ENCODE data around the gene SPANXN3.
"Not testable (repeated sequence)": the region's sequence is repeated elsewhere in the genome, so short reads cannot be mapped to it uniquely, and the experiment has no call there.

Gene SPANXN3

GRCh38 chrX:143517375-143517774 is at the start of gene SPANXN3:
SPANXN3 (minus strand) TSS chrX:143517475; CDS start chrX:143517391, 84 bp downstream.
- not testable (repeated sequence) for DNase-seq (ENCODE audit: low read depth in 2 of 2)

- no peak for DNase-seq (ENCODE audit: low read depth in 2 of 2)
Measured at GRCh38 chrX:143536176-143536575, 18.9 kb upstream of the SPANXN3 start.

GRCh38 chrX:143502196-143502595 is 15.1 kb downstream of the SPANXN3 start:
- DNase-seq (ENCODE audit: low read depth in 2 of 2): not testable (repeated sequence)

GRCh38 chrX:143500751-143501150 is 16.5 kb downstream of the SPANXN3 start:
- no peak for DNase-seq (ENCODE audit: low read depth in 2 of 2)

DNA sequence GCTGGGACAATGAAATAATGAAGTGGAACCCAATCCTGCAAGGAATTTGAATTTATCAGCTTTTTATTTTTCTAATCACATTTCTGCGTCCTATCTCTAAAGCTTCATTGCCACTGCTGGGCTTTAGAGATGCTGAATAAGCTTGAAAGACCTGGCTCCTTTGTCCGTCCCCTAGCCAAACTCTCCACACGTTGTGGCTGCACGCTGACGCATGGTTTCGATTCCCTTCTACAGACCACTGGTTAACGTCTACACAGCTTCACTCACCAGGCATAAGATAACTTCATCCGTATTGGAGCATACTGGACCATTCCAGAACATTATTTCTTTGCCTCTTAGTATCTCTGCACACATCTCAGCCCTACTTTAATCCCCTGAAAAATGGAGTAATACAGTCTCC is 31.2 kb downstream of the SPANXN3 start:
- no peak for DNase-seq (ENCODE audit: low read depth in 2 of 2)

DNA sequence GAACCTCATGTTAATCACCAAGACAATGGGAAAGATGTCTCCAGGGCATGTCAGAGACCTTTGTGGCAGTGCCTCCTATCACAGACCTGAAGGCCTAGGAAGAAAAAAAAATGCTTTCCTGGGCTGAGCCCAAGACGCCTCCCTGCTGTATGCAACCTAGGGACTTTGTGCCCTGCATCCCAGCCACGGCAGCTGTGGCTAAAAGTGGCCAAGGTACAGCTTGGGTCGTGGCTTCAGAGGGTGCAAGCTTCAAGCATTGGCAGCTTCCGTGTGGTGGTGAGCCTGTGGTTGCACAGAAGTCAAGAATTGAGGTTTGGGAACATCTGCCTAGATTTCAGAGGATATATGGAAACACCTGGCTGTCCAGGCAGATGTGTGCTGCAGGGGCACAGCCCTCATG is 40.5 kb downstream of the SPANXN3 start:
- no peak for DNase-seq (ENCODE audit: low read depth in 2 of 2)

DNA sequence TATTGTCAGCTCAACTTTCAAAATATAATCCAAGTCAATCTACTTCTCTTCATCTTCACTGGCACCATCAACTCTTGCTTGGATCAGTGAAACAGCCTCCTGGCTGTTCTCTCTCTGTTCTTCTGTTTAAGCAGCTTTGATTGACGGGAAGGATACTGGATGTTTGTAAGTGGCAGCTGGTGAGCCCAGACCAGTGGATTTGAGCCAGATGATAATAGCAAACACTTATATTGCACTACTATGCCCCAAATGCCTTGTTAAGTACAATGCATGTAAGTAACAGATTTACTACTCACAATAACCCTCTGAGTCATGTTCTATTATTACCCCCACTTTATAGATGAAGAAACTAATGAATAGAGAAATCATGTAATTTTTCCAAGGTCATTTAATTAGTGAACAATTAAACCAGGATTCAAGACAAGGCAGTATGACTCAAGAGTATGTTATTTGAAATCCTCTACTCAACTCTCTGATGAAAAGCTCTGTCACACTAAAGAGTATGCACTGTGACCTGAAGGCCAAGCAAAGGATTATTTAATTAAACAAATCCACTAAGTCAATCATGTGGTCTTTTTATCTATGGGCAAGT is 44.8 kb downstream of the SPANXN3 start:
- DNase-seq (ENCODE audit: low read depth in 2 of 2): no peak

- DNase-seq (ENCODE audit: low read depth in 2 of 2): no peak
Measured at GRCh38 chrX:143466130-143466529, 51.1 kb downstream of the SPANXN3 start.

DNA sequence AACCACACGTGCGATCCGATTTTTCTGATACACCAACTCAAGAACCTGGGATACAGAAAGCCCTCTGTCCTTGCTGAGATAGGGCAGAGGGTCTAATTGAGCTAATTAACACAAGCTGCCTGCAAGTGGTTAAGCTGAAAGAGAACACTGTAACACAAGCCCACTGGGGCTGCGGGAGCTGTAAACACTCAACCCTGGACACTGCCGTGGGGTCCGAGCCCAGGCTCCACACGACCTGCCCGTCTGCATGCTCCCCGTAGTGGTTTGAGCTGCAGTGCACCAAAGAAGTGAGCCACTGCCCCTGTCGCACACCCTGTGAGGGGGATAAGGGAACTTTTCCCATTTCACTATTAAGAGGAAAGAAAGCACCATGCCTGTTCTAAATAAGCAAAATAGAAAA is 54.6 kb downstream of the SPANXN3 start:
- no peak for DNase-seq (ENCODE audit: low read depth in 2 of 2)

GRCh38 chrX:143461606-143462005 is 55.7 kb downstream of the SPANXN3 start:
- DNase-seq (ENCODE audit: low read depth in 2 of 2): no peak
